ENCODE data around the gene GTF2B. TPM values are rescaled to one million over a fixed set of nuclear protein-coding genes. Genes with fewer than 3 reads are reported as not detected.

GTF2B gene
- total RNA-seq, 1 donor from 2014 or later: 69.7 TPM

Small RNAs within 50 kb of the gene (small RNA-seq; reads per million reads assigned to genes)
- gene RNU6-125P: not detected

Other genes starting within 250 kb of the GTF2B start
- 67.4 TPM for gene PKN2, start 207.3 kb downstream of the GTF2B start, total RNA-seq
- 19.8 TPM for gene KYAT3, start 101.1 kb upstream of the GTF2B start, total RNA-seq
- 35.7 TPM for gene RBMXL1, start 101.1 kb upstream of the GTF2B start, total RNA-seq
- 0.94 TPM for gene GBP3, start 131.3 kb upstream of the GTF2B start, total RNA-seq
- gene GBP1, start 173.6 kb upstream of the GTF2B start, total RNA-seq: 1.9 TPM
- gene GBP2, start 234.5 kb upstream of the GTF2B start, total RNA-seq: 0.62 TPM

Measured in occipital lobe (tissue), 2 donors.